Osteoblast (primary cell): Measurements from ENCODE around the gene IL22RA1. TPM values are rescaled to one million over a fixed set of nuclear protein-coding genes. Genes with fewer than 3 reads are reported as not detected.

Experiments used
- DNase-seq: peaks from one replicate; pipeline ENCODE4 v3.0.0; 2011; ENCODE audit warnings: low spot score, mixed read lengths; ENCODE audit not compliant: insufficient read length; ENCODE audit errors: missing footprints
- H2AFZ ChIP-seq: 2 replicates; pipeline ENCODE4 v1.6.0; 2011; ENCODE audit warnings: mild to moderate bottlenecking, low read length
- H3K27ac ChIP-seq: 2 replicates; pipeline ENCODE4 v1.5.1; 2011; ENCODE audit warnings: mild to moderate bottlenecking, low read depth, low read length, moderate library complexity
- H3K27me3 ChIP-seq: 2 replicates; pipeline ENCODE4 v1.6.0; 2012; ENCODE audit warnings: mild to moderate bottlenecking, control low read depth, inconsistent platforms, low read length, moderate library complexity; ENCODE audit not compliant: insufficient read depth
- H3K36me3 ChIP-seq: 2 replicates; pipeline ENCODE4 v1.5.1; 2011; ENCODE audit warnings: mild to moderate bottlenecking, low read length, control low read depth, moderate library complexity; ENCODE audit not compliant: insufficient read depth
- H3K4me1 ChIP-seq: 2 replicates; pipeline ENCODE4 v1.5.1; 2011; ENCODE audit warnings: mild to moderate bottlenecking, low read length, control low read depth, moderate library complexity; ENCODE audit not compliant: insufficient read depth
- H3K4me2 ChIP-seq: 2 replicates; pipeline ENCODE4 v1.6.0; 2011; ENCODE audit warnings: mild to moderate bottlenecking, low read length; ENCODE audit not compliant: insufficient read depth
- H3K4me3 ChIP-seq: fragments of 200-600 bp; sonication (generic); 3 replicates; pipeline ENCODE4 v1.5.1; 2012; ENCODE audit warnings: mild to moderate bottlenecking, low read length, inconsistent platforms; ENCODE audit not compliant: insufficient read depth
- H3K79me2 ChIP-seq: 2 replicates; pipeline ENCODE4 v1.6.0; 2012; ENCODE audit warnings: mild to moderate bottlenecking, low read length, control low read depth, inconsistent platforms; ENCODE audit not compliant: insufficient read depth
- H3K9me3 ChIP-seq: 2 replicates; pipeline ENCODE4 v1.5.1; 2011; ENCODE audit warnings: low read depth, low read length, control low read depth
- H4K20me1 ChIP-seq: 2 replicates; pipeline ENCODE4 v1.6.0; 2012; ENCODE audit warnings: mild to moderate bottlenecking, low read length, control low read depth; ENCODE audit not compliant: insufficient read depth
- CTCF ChIP-seq: IDR thresholded peaks from 2 replicates; pipeline ENCODE4 v1.5.1; 2011; ENCODE audit warnings: mild to moderate bottlenecking, low read depth, low read length, moderate library complexity; ENCODE audit errors: extremely low read depth
- total RNA-seq: library from RNA; depleted of rRNA; stranded (reverse); fragments of >200 nt; gene quantifications from 2 replicates; pipeline ENCODE4 v1.2.3, GENCODE V29; 2012

Gene IL22RA1
- total RNA-seq, 1 donor: under 0.01 TPM

- no peak for TF ChIP-seq CTCF
- H3K27ac ChIP-seq: no peak overlapping the region
Measured at GRCh38 chr1:24101796-24102586, 40.9 kb downstream of the IL22RA1 start.

GRCh38 chr1:24100945-24101737 is 41.8 kb downstream of the IL22RA1 start:
- Histone ChIP-seq H3K4me3 (no peak overlapping the region), H3K9me3 (no peaks in the 10 kb centered on the region), H3K4me1 (no peaks in the 10 kb centered on the region), H3K27me3 (no peaks in the 10 kb centered on the region), H3K27ac (no peak overlapping the region), H3K36me3 (no peaks in the 10 kb centered on the region), H4K20me1 (no peaks in the 10 kb centered on the region), H2AFZ (no peak overlapping the region), H3K4me2 (no peak overlapping the region), H3K79me2 (no peaks in the 10 kb centered on the region)
- DNase-seq: peak; percentile 64
- TF ChIP-seq CTCF: no peak

More at GRCh38 chr1:24101796-24102586, 40.9 kb downstream of the IL22RA1 start:
- H2AFZ ChIP-seq: no peak overlapping the region
- H3K4me1 ChIP-seq: no peaks in the 10 kb centered on the region
- no peaks in the 10 kb centered on the region for H4K20me1 ChIP-seq
- H3K36me3 ChIP-seq: no peaks in the 10 kb centered on the region
- no peaks in the 10 kb centered on the region for H3K79me2 ChIP-seq
- DNase-seq: no peak
- H3K9me3 ChIP-seq: no peaks in the 10 kb centered on the region
- H3K4me3 ChIP-seq: no peak overlapping the region
- H3K27me3 ChIP-seq: no peaks in the 10 kb centered on the region
- no peak overlapping the region for H3K4me2 ChIP-seq

- TF ChIP-seq CTCF: no peak
- Histone ChIP-seq H3K4me2 (no peak overlapping the region), H4K20me1 (no peaks in the 10 kb centered on the region), H3K79me2 (no peaks in the 10 kb centered on the region), H3K9me3 (no peaks in the 10 kb centered on the region), H3K27ac (no peak overlapping the region), H2AFZ (no peak overlapping the region), H3K4me3 (no peak overlapping the region), H3K36me3 (no peaks in the 10 kb centered on the region), H3K4me1 (no peaks in the 10 kb centered on the region), H3K27me3 (peaks cover 15% of the 10 kb centered on the region)
- DNase-seq: peak; percentile 63
Measured at GRCh38 chr1:24098943-24099638, 43.8 kb downstream of the IL22RA1 start.

GRCh38 chr1:24098102-24098501 is 44.8 kb downstream of the IL22RA1 start:
- Histone ChIP-seq H3K4me3 (no peak overlapping the region), H3K36me3 (no peaks in the 10 kb centered on the region), H3K9me3 (no peaks in the 10 kb centered on the region), H2AFZ (no peak overlapping the region), H3K27me3 (peaks cover 15% of the 10 kb centered on the region), H3K4me1 (no peaks in the 10 kb centered on the region), H3K4me2 (no peak overlapping the region), H4K20me1 (no peaks in the 10 kb centered on the region), H3K79me2 (no peaks in the 10 kb centered on the region), H3K27ac (no peak overlapping the region)
- TF ChIP-seq CTCF: no peak
- no peak for DNase-seq
